ENCODE data around the gene WDR77. TPM values are rescaled to one million over a fixed set of nuclear protein-coding genes. Genes with fewer than 3 reads are reported as not detected.

The WDR77 gene
- total RNA-seq, 1 experiment from 2014 or later = 42.5 TPM

GRCh38 chr1:111407301-111407700 is 41.8 kb downstream of the WDR77 start:
- no TSS peak for BruUV-seq (replicated peaks)
- intact Hi-C loops (cut with micrococcal nuclease) = no loop called here
- ATAC-seq = no peak

GRCh38 chr1:111406321-111406768 is 42.7 kb downstream of the WDR77 start:
- intact Hi-C loops (cut with micrococcal nuclease) = no loop called here
- no TSS peak for BruUV-seq (replicated peaks)
- DNase-seq (ENCODE audit: low read depth, low spot score) (no peak), ATAC-seq (no peak)
- H3K79me2 ChIP-seq (ENCODE audit: insufficient read depth, low read length) = no peaks in the 10 kb centered on the region
- H3K9me2 ChIP-seq (ENCODE audit: insufficient read depth) = no peaks in the 10 kb centered on the region
- H3K4me2 ChIP-seq (ENCODE audit: low read length) = no peak overlapping the region
- POLR2A ChIA-PET = no interaction called here
- no peaks in the 10 kb centered on the region for H3K36me3 ChIP-seq (ENCODE audit: control insufficient read depth in 1 of 2, insufficient read depth in 2 of 2, low read length in 2 of 2)
- no peaks in the 10 kb centered on the region for H3K9me3 ChIP-seq (ENCODE audit: control insufficient read depth in 1 of 2, insufficient read depth in 1 of 2, low read depth in 1 of 2, low read length in 2 of 2)
- CTCF ChIA-PET = no interaction called here
- no peak overlapping the region for H3K9ac ChIP-seq (ENCODE audit: low read length)
- H3K4me1 ChIP-seq (ENCODE audit: control insufficient read depth in 1 of 2, insufficient read depth in 2 of 2, low read length in 2 of 2) = no peaks in the 10 kb centered on the region
- RAD21 ChIA-PET (ENCODE audit: low non-redundant PET in 1 of 2, low total read pairs in 2 of 2, uncharacterized antibody in 2 of 2, unreplicated experiment in 2 of 2) = no interaction called here
- H3K4me3 ChIP-seq (replicated peaks in 1 of 2; ENCODE audit: low read depth in 1 of 2, low read length in 2 of 2) = no peak overlapping the region
- H2AFZ ChIP-seq (ENCODE audit: low read depth, low read length, poor library complexity, severe bottlenecking) = no peak overlapping the region
- H3K27me3 ChIP-seq (ENCODE audit: insufficient read depth, low read length) = peaks cover 22% of the 10 kb centered on the region
- TF ChIP-seq ZFX (IDR thresholded peaks at IDR 0.05) = no peak
- TF ChIP-seq, protein P1, sequence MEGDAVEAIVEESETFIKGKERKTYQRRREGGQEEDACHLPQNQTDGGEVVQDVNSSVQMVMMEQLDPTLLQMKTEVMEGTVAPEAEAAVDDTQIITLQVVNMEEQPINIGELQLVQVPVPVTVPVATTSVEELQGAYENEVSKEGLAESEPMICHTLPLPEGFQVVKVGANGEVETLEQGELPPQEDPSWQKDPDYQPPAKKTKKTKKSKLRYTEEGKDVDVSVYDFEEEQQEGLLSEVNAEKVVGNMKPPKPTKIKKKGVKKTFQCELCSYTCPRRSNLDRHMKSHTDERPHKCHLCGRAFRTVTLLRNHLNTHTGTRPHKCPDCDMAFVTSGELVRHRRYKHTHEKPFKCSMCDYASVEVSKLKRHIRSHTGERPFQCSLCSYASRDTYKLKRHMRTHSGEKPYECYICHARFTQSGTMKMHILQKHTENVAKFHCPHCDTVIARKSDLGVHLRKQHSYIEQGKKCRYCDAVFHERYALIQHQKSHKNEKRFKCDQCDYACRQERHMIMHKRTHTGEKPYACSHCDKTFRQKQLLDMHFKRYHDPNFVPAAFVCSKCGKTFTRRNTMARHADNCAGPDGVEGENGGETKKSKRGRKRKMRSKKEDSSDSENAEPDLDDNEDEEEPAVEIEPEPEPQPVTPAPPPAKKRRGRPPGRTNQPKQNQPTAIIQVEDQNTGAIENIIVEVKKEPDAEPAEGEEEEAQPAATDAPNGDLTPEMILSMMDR (IDR thresholded peaks at IDR 0.05 in 2 of 3, conservative IDR thresholded peaks at IDR 0.05 in 1 of 3; ENCODE audit: borderline replicate concordance in 1 of 3, insufficient read depth in 1 of 3, low read depth in 2 of 3, low read length in 2 of 3) = no peak
- no peak for TF ChIP-seq SP1 (IDR thresholded peaks at IDR 0.05; ENCODE audit: low read depth)
- TF ChIP-seq SRF (IDR thresholded peaks at IDR 0.05; ENCODE audit: low read depth) = no peak
- H3K27ac ChIP-seq (ENCODE audit: low read depth, low read length) = no peak overlapping the region
- no peaks in the 10 kb centered on the region for H4K20me1 ChIP-seq (ENCODE audit: insufficient read depth)

More at GRCh38 chr1:111407301-111407700, 41.8 kb downstream of the WDR77 start:
- Histone ChIP-seq H3K4me1 (ENCODE audit: control insufficient read depth in 1 of 2, insufficient read depth in 2 of 2, low read length in 2 of 2) (no peaks in the 10 kb centered on the region), H3K4me3 (replicated peaks in 1 of 2; ENCODE audit: low read depth in 1 of 2, low read length in 2 of 2) (no peak overlapping the region), H3K9ac (ENCODE audit: low read length) (no peak overlapping the region), H3K79me2 (ENCODE audit: insufficient read depth, low read length) (no peaks in the 10 kb centered on the region), H3K27ac (ENCODE audit: low read depth, low read length) (no peak overlapping the region), H2AFZ (ENCODE audit: low read depth, low read length, poor library complexity, severe bottlenecking) (no peak overlapping the region), H4K20me1 (ENCODE audit: insufficient read depth) (no peaks in the 10 kb centered on the region), H3K9me3 (ENCODE audit: control insufficient read depth in 1 of 2, insufficient read depth in 1 of 2, low read depth in 1 of 2, low read length in 2 of 2) (no peaks in the 10 kb centered on the region), H3K27me3 (ENCODE audit: insufficient read depth, low read length) (peaks cover 22% of the 10 kb centered on the region), H3K4me2 (ENCODE audit: low read length) (no peak overlapping the region), H3K36me3 (ENCODE audit: control insufficient read depth in 1 of 2, insufficient read depth in 2 of 2, low read length in 2 of 2) (no peaks in the 10 kb centered on the region), H3K9me2 (ENCODE audit: insufficient read depth) (no peaks in the 10 kb centered on the region)
- no peak for TF ChIP-seq CEBPB (IDR thresholded peaks at IDR 0.05; ENCODE audit: low read depth)
- no peak for TF ChIP-seq EGR1 (IDR thresholded peaks at IDR 0.05; ENCODE audit: low read depth)
- no peak for TF ChIP-seq ZFX (IDR thresholded peaks at IDR 0.05)
- TF ChIP-seq YY1 (IDR thresholded peaks at IDR 0.05; ENCODE audit: extremely low read depth, insufficient replicate concordance, low read depth, low read length) = no peak
- no peak for TF ChIP-seq POLR2A (IDR thresholded peaks at IDR 0.05; ENCODE audit: borderline replicate concordance, extremely low read depth, insufficient read depth, insufficient read length)
- TF ChIP-seq, protein P1 (IDR thresholded peaks at IDR 0.05 in 2 of 3, conservative IDR thresholded peaks at IDR 0.05 in 1 of 3; ENCODE audit: borderline replicate concordance in 1 of 3, insufficient read depth in 1 of 3, low read depth in 2 of 3, low read length in 2 of 3) = no peak
- TF ChIP-seq, protein P2, sequence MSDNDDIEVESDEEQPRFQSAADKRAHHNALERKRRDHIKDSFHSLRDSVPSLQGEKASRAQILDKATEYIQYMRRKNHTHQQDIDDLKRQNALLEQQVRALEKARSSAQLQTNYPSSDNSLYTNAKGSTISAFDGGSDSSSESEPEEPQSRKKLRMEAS (IDR thresholded peaks at IDR 0.05) = no peak
- RAD21 ChIA-PET (ENCODE audit: low non-redundant PET in 1 of 2, low total read pairs in 2 of 2, uncharacterized antibody in 2 of 2, unreplicated experiment in 2 of 2) = no interaction called here
- DNase-seq (ENCODE audit: low read depth, low spot score) = no peak
- POLR2A ChIA-PET = no interaction called here
- CTCF ChIA-PET = no interaction called here
